MM.1S (cell line): ENCODE measurements around the gene NOL4L.
A peak's percentile ranks its signal among the peaks of the same experiment; 100 is the strongest.

Experiments used
- DNase-seq: peaks from one replicate; pipeline ENCODE4 v3.0.0-alpha.2; 2015
- H2AFZ ChIP-seq: fragments of 300-600 bp; sonication (generic); 2 replicates; pipeline ENCODE4 v1.6.0; 2016; ENCODE audit warnings: antibody characterized with exemption, low read length
- H3F3A ChIP-seq: fragments of 300-600 bp; sonication (generic); 2 replicates; pipeline ENCODE4 v1.6.1; 2016; ENCODE audit warnings: mild to moderate bottlenecking, antibody characterized with exemption, low read length, moderate library complexity, mixed read lengths; ENCODE audit not compliant: insufficient read depth
- H3K27ac ChIP-seq: fragments of 300-600 bp; sonication (generic); 2 replicates; pipeline ENCODE4 v1.5.1; 2016; ENCODE audit warnings: mild to moderate bottlenecking, low read length
- H3K27me3 ChIP-seq: fragments of 300-600 bp; sonication (generic); replicated peaks from 2 replicates; pipeline ENCODE4 v1.6.0; 2016; ENCODE audit warnings: low read length; ENCODE audit not compliant: insufficient read depth
- H3K36me3 ChIP-seq: fragments of 300-600 bp; sonication (generic); replicated peaks from 2 replicates; pipeline ENCODE4 v1.6.1; 2016; ENCODE audit warnings: mild to moderate bottlenecking, low read length, mixed read lengths; ENCODE audit not compliant: insufficient read depth
- H3K4me1 ChIP-seq: fragments of 300-600 bp; sonication (generic); 2 replicates; pipeline ENCODE4 v1.6.1; 2016; ENCODE audit warnings: low read length, mixed read lengths
- H3K4me2 ChIP-seq: fragments of 300-600 bp; sonication (generic); 2 replicates; pipeline ENCODE4 v1.6.0; 2016; ENCODE audit warnings: low read depth, low read length
- H3K4me3 ChIP-seq: fragments of 300-600 bp; sonication (generic); 2 replicates; pipeline ENCODE4 v1.5.1; 2016; ENCODE audit warnings: low read length, mixed read lengths
- H3K79me2 ChIP-seq: fragments of 300-600 bp; sonication (generic); 2 replicates; pipeline ENCODE4 v1.6.1; 2016; ENCODE audit warnings: mixed run types, low read length, mixed read lengths
- H3K9ac ChIP-seq: fragments of 300-600 bp; sonication (generic); 2 replicates; pipeline ENCODE4 v1.6.1; 2016; ENCODE audit warnings: low read length, mixed read lengths
- H3K9me2 ChIP-seq: fragments of 300-600 bp; sonication (generic); replicated peaks from 2 replicates; pipeline ENCODE4 v1.6.1; 2016; ENCODE audit warnings: mild to moderate bottlenecking, low read length, mixed read lengths; ENCODE audit not compliant: insufficient read depth
- H3K9me3 ChIP-seq: fragments of 300-600 bp; sonication (generic); replicated peaks from 2 replicates; pipeline ENCODE4 v1.6.1; 2016; ENCODE audit warnings: mild to moderate bottlenecking, low read length, mixed read lengths; ENCODE audit not compliant: insufficient read depth
- H4K20me1 ChIP-seq: fragments of 300-600 bp; sonication (generic); 2 replicates; pipeline ENCODE4 v1.6.1; 2016; ENCODE audit warnings: mild to moderate bottlenecking, low read length, moderate library complexity, mixed read lengths; ENCODE audit not compliant: insufficient read depth
- EZH2 ChIP-seq: fragments of 300-600 bp; sonication (generic); optimal IDR thresholded peaks from 2 replicates; pipeline ENCODE3; 2017; ENCODE audit warnings: low read depth, mild to moderate bottlenecking, antibody characterized with exemption, low read length, mixed read lengths
- EZH2phosphoT487 ChIP-seq: fragments of 300-600 bp; sonication (generic); IDR thresholded peaks from 2 replicates; pipeline ENCODE4 v1.6.1; 2018; ENCODE audit warnings: antibody characterized with exemption, low read length
- TF ChIP-seq, protein P1 (sequence below): fragments of 300-600 bp; sonication (generic); IDR thresholded peaks from 2 replicates; pipeline ENCODE4 v1.5.1; 2016; ENCODE audit warnings: antibody characterized with exemption, low read length, mixed read lengths

Gene NOL4L

DNA sequence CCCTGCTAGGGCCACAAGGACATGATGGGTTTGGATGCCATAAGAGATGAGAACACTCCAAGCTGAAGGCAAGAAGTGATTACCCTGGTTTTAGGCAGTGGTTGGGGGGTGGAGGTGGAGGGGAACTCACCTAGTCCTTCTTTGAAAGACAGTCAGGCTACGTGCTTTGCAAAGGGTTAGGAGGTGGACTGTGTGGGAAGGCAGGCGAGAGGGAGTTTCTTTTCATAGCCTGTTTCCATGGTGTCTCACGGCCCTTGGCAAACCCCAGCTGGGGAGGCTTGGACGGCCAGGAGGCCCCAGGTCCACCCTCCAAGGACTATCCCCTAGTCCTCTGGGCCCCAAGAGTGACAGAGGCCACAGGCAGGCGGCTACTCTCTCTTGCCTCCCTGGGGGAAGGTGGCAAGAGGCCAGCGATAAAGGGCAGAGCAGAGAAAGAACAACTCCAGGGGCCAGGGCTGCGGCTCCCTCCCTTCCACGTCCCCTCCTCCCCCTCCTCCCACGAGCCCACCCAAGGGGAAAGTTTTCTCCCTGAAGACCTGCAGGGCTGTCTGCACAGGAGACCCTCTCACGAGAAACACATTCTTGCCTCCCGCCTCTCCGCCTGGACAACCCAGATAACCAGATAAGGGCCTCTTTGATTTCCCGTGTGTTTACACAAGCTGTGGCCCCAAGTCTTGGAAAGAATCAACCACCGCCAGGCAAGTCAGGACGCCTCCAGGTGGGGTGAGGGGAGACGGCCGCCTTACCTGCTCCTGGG is 74.4 kb downstream of the NOL4L start:
- Histone ChIP-seq H3K9ac (no peak overlapping the region), H3K4me3 (no peak overlapping the region), H3K27ac (peak overlapping the region; percentile 71; the same call in 1 of the 2 replicates), H3K4me2 (0 out of 2 replicates have a peak overlapping the region, but pooled peaks have one; percentile 51), H3K9me2 (no peaks in the 10 kb centered on the region), H3K27me3 (no peaks in the 10 kb centered on the region), H3K9me3 (no peaks in the 10 kb centered on the region), H3K79me2 (no peaks in the 10 kb centered on the region), H3K36me3 (no peaks in the 10 kb centered on the region), H2AFZ (no peak overlapping the region), H4K20me1 (no peaks in the 10 kb centered on the region), H3F3A (peaks cover 9% of the 10 kb centered on the region), H3K4me1 (peaks cover 19% of the 10 kb centered on the region)
- TF ChIP-seq, protein P1, sequence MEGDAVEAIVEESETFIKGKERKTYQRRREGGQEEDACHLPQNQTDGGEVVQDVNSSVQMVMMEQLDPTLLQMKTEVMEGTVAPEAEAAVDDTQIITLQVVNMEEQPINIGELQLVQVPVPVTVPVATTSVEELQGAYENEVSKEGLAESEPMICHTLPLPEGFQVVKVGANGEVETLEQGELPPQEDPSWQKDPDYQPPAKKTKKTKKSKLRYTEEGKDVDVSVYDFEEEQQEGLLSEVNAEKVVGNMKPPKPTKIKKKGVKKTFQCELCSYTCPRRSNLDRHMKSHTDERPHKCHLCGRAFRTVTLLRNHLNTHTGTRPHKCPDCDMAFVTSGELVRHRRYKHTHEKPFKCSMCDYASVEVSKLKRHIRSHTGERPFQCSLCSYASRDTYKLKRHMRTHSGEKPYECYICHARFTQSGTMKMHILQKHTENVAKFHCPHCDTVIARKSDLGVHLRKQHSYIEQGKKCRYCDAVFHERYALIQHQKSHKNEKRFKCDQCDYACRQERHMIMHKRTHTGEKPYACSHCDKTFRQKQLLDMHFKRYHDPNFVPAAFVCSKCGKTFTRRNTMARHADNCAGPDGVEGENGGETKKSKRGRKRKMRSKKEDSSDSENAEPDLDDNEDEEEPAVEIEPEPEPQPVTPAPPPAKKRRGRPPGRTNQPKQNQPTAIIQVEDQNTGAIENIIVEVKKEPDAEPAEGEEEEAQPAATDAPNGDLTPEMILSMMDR, result no peak
- TF ChIP-seq EZH2phosphoT487 (no peak), EZH2 (no peak)
- DNase-seq, result no peak

DNA sequence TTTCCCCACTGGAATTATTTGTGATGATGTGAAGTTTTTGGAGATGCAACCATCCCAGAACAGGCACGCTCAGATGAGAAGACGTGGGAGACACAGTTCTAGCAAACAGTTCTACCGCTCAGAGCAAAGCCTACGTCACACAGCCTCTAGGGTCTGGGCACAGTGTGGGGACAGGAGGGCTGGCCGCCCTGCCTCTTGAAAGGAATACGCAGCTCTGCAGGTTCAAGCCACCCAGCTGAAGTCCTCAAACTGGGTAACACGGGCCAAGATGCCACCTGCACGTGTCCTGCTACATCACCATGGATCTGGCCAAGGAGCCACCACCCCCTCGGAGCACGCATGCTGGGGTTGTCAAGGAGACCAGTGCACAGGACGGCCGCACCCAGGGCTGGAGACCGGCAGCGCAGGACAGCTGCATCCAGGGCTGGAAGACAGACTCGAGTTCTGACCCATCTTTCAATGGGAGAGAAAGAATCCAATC is 75.0 kb downstream of the NOL4L start:
- no peak for DNase-seq
- Histone ChIP-seq H3F3A (peaks cover 9% of the 10 kb centered on the region), H3K4me2 (peak overlapping the region; percentile 51), H3K4me1 (peaks cover 25% of the 10 kb centered on the region), H3K4me3 (no peak overlapping the region), H3K9me2 (no peaks in the 10 kb centered on the region), H3K9me3 (no peaks in the 10 kb centered on the region), H4K20me1 (no peaks in the 10 kb centered on the region), H3K79me2 (no peaks in the 10 kb centered on the region), H3K9ac (no peak overlapping the region; the same call in 1 of the 2 replicates), H3K27me3 (no peaks in the 10 kb centered on the region), H2AFZ (peak overlapping the region; percentile 47), H3K27ac (peak overlapping the region; percentile 71; the same call in 1 of the 2 replicates), H3K36me3 (no peaks in the 10 kb centered on the region)
- TF ChIP-seq, protein P1, result no peak
- TF ChIP-seq EZH2 (no peak), EZH2phosphoT487 (no peak)

DNA sequence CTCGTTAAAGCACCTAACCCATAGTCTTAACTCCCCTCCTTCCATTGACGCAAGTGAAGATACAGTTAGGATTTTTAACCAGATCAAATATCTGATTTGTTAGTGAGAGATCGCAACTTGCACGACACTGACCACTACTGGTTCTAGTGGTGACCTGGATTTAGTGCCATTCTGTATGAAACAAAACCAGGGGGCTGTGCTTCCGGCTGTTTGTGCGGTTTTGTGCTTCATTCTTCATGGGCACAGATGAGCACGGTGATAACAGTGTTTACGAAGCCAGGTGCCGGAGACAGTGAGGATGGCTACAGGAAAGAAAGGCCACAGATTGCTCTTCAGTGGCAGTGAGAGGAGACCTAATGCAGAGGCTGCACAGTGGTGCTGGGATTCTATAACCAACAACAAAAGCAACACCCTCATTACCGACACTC is 75.5 kb downstream of the NOL4L start:
- Histone ChIP-seq H3K79me2 (no peaks in the 10 kb centered on the region), H3K4me3 (no peak overlapping the region), H3K9ac (peak overlapping the region; percentile 26; the same call in 1 of the 2 replicates), H3K27me3 (no peaks in the 10 kb centered on the region), H3K4me2 (peak overlapping the region; percentile 51), H3K9me3 (no peaks in the 10 kb centered on the region), H3K36me3 (no peaks in the 10 kb centered on the region), H3K27ac (peak overlapping the region; percentile 71; the same call in 1 of the 2 replicates), H3K9me2 (no peaks in the 10 kb centered on the region), H2AFZ (peak overlapping the region; percentile 47), H3F3A (peaks cover 9% of the 10 kb centered on the region), H3K4me1 (peaks cover 30% of the 10 kb centered on the region), H4K20me1 (no peaks in the 10 kb centered on the region)
- TF ChIP-seq EZH2, result no peak
- TF ChIP-seq, protein P1, result peak; percentile 71
- peak; percentile 96 for DNase-seq
